HepG2 (cell line): ENCODE measurements around the gene SSH3. TPM values are rescaled to one million over a fixed set of nuclear protein-coding genes. Genes with fewer than 3 reads are reported as not detected.
A peak's percentile ranks its signal among the peaks of the same experiment; 100 is the strongest.

Experiments
- HNRNPL ChIP-seq: fragments of 200-400 bp; formaldehyde crosslinking; IDR thresholded peaks from 2 replicates; pipeline ENCODE4 v1.6.1; 2017; ENCODE audit warnings: mild to moderate bottlenecking, low read depth, low read length
- KLF6 ChIP-seq: IDR thresholded peaks from 2 replicates; pipeline ENCODE4 v1.8.0; 2016; ENCODE audit warnings: missing biosample characterization, missing genetic modification reagents
- MBD4 ChIP-seq: IDR thresholded peaks from 2 replicates; pipeline ENCODE4 v1.6.1; 2012; ENCODE audit warnings: low read length, inconsistent platforms, borderline replicate concordance
- NRL ChIP-seq: sonication (generic); formaldehyde crosslinking; IDR thresholded peaks from 2 replicates; pipeline ENCODE4 v1.5.0; 2020; ENCODE audit warnings: missing genetic modification reagents, mild to moderate bottlenecking, moderate library complexity, borderline replicate concordance
- SKI ChIP-seq: fragments of 450-650 bp; IDR thresholded peaks from one replicate; pipeline ENCODE4 v1.6.1; 2018; ENCODE audit warnings: mild to moderate bottlenecking; ENCODE audit not compliant: partially characterized antibody
- SP2 ChIP-seq: sonication (generic); formaldehyde crosslinking; IDR thresholded peaks from 2 replicates; pipeline ENCODE4 v1.5.1; 2020; ENCODE audit warnings: mild to moderate bottlenecking, missing genetic modification reagents
- ZNF34 ChIP-seq: sonication (generic); formaldehyde crosslinking; IDR thresholded peaks from 2 replicates; pipeline ENCODE4 v1.4.0; 2020; ENCODE audit warnings: mild to moderate bottlenecking, missing genetic modification reagents, borderline replicate concordance
- ZNF367 ChIP-seq: sonication (generic); formaldehyde crosslinking; IDR thresholded peaks from 2 replicates; pipeline ENCODE4 v1.4.0; 2020; ENCODE audit warnings: missing genetic modification reagents, borderline replicate concordance
- ZNF749 ChIP-seq: sonication (generic); formaldehyde crosslinking; IDR thresholded peaks from 2 replicates; pipeline ENCODE4 v1.8.0; 2022; ENCODE audit warnings: mild to moderate bottlenecking, missing genetic modification reagents, moderate library complexity, borderline replicate concordance
- polyA plus RNA-seq, 8 experiments: library from polyadenylated mRNA; depleted of rRNA in 3 of 8; stranded (reverse) in 7 of 8; unstranded in 1 of 8; fragments of >200 nt; fragmentation: Illumina TruSeq in 4 of 8; extraction: Trizol in 4 of 8; gene quantifications; 2 replicates each; pipeline versions ENCODE4 v1.2.1 to v1.2.3, GENCODE V29; 2011 to 2016; ENCODE audit warnings: low read depth in 4 of 8, missing spikeins in 1 of 8, mixed read lengths in 1 of 8; ENCODE audit not compliant: insufficient read depth in 1 of 8
- total RNA-seq, 5 experiments: library from RNA; depleted of rRNA; stranded (reverse); fragments of >200 nt; fragmentation: Illumina TruSeq; extraction: Trizol; gene quantifications; 2 replicates each; pipeline ENCODE4 v1.2.3, GENCODE V29; 2016; ENCODE audit warnings: low read depth in 1 of 5
- TF ChIP-seq, protein P1 (sequence below): sonication (generic); formaldehyde crosslinking; IDR thresholded peaks from 2 replicates; pipeline ENCODE4 v1.5.0; 2020; ENCODE audit warnings: mild to moderate bottlenecking, missing genetic modification reagents, borderline replicate concordance
- TF ChIP-seq, protein P2 (sequence below): sonication (generic); formaldehyde crosslinking; IDR thresholded peaks from 2 replicates; pipeline ENCODE4 v1.5.1; 2020; ENCODE audit warnings: mild to moderate bottlenecking, missing genetic modification reagents, moderate library complexity
- TF ChIP-seq, protein P3 (sequence below): sonication (generic); formaldehyde crosslinking; IDR thresholded peaks from 2 replicates; pipeline ENCODE4 v1.4.0; 2020; ENCODE audit warnings: mild to moderate bottlenecking, missing genetic modification reagents, borderline replicate concordance
- TF ChIP-seq, protein P4 (sequence below): IDR thresholded peaks from 2 replicates; pipeline ENCODE4 v1.6.1; 2016
- TF ChIP-seq, protein P5 (sequence below): sonication (generic); formaldehyde crosslinking; IDR thresholded peaks from 2 replicates; pipeline ENCODE4 v1.8.1; 2023; ENCODE audit warnings: missing genetic modification reagents, inconsistent platforms, borderline replicate concordance

SSH3 gene
- total and polyA plus RNA-seq, 2 of the 13 experiments (the other 11 are each of a cell fraction or from before 2014, with no cell fraction given), result 12.4 to 18.8 TPM

DNA sequence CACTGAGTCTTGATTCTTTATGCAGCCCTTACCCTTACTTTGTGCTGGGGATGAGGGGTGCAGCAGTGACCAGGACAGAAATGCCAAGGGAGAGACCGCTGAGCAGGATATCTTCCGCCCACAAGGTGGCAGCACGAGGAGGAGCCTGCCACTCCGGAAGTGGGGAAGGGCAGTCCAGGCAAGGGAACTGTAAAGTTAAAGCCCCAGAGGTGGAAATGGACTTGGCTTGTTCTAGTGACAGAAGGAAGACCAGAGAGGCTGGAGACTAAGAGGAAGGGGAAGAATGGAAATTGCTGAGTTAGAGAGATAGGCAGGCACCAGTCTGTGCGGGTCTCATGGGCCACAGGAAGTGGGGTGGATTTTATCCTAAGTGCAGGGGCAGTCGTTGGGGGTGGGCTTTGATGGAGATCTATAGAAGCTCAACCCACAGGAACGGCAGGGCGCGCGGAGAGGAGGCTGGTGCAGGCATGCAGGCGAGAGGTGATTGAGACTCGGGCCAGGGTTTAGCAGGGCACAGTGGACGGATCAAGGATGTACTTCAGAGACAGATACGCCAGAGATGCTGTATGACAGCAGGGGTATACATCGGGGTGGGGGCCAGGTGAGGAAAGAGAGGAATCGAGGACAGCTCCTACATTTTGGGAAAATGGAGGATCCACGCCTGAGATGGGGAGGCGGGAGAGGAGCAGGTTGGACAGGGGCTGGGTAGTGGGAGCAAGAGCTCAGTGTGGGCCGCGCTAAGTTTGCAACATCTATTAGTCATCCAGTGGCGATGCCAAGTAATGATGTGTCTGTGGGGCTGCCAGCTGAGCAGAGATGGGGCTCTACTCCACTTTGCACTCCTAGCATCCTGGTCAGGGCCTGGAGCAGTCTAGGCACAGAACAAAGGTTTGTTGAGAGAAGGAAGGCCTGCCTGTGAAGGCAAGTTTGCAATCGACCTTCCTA, 40.3 kb upstream of the SSH3 start (continued):
- TF ChIP-seq, protein P1, sequence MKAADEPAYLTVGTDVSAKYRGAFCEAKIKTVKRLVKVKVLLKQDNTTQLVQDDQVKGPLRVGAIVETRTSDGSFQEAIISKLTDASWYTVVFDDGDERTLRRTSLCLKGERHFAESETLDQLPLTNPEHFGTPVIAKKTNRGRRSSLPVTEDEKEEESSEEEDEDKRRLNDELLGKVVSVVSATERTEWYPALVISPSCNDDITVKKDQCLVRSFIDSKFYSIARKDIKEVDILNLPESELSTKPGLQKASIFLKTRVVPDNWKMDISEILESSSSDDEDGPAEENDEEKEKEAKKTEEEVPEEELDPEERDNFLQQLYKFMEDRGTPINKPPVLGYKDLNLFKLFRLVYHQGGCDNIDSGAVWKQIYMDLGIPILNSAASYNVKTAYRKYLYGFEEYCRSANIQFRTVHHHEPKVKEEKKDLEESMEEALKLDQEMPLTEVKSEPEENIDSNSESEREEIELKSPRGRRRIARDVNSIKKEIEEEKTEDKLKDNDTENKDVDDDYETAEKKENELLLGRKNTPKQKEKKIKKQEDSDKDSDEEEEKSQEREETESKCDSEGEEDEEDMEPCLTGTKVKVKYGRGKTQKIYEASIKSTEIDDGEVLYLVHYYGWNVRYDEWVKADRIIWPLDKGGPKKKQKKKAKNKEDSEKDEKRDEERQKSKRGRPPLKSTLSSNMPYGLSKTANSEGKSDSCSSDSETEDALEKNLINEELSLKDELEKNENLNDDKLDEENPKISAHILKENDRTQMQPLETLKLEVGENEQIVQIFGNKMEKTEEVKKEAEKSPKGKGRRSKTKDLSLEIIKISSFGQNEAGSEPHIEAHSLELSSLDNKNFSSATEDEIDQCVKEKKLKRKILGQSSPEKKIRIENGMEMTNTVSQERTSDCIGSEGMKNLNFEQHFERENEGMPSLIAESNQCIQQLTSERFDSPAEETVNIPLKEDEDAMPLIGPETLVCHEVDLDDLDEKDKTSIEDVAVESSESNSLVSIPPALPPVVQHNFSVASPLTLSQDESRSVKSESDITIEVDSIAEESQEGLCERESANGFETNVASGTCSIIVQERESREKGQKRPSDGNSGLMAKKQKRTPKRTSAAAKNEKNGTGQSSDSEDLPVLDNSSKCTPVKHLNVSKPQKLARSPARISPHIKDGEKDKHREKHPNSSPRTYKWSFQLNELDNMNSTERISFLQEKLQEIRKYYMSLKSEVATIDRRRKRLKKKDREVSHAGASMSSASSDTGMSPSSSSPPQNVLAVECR, result peak; percentile 38; the same call in 1 of the 2 replicates
- TF ChIP-seq ZNF367 (CRISPR knock-in tag) (no peak), ZNF749 (CRISPR knock-in tag) (no peak), SKI (no peak), NRL (CRISPR knock-in tag) (no peak), MBD4 (no peak), KLF6 (CRISPR knock-in tag) (no peak), HNRNPL (no peak), SP2 (CRISPR knock-in tag) (no peak), ZNF34 (CRISPR knock-in tag) (no peak)
- TF ChIP-seq, protein P2, sequence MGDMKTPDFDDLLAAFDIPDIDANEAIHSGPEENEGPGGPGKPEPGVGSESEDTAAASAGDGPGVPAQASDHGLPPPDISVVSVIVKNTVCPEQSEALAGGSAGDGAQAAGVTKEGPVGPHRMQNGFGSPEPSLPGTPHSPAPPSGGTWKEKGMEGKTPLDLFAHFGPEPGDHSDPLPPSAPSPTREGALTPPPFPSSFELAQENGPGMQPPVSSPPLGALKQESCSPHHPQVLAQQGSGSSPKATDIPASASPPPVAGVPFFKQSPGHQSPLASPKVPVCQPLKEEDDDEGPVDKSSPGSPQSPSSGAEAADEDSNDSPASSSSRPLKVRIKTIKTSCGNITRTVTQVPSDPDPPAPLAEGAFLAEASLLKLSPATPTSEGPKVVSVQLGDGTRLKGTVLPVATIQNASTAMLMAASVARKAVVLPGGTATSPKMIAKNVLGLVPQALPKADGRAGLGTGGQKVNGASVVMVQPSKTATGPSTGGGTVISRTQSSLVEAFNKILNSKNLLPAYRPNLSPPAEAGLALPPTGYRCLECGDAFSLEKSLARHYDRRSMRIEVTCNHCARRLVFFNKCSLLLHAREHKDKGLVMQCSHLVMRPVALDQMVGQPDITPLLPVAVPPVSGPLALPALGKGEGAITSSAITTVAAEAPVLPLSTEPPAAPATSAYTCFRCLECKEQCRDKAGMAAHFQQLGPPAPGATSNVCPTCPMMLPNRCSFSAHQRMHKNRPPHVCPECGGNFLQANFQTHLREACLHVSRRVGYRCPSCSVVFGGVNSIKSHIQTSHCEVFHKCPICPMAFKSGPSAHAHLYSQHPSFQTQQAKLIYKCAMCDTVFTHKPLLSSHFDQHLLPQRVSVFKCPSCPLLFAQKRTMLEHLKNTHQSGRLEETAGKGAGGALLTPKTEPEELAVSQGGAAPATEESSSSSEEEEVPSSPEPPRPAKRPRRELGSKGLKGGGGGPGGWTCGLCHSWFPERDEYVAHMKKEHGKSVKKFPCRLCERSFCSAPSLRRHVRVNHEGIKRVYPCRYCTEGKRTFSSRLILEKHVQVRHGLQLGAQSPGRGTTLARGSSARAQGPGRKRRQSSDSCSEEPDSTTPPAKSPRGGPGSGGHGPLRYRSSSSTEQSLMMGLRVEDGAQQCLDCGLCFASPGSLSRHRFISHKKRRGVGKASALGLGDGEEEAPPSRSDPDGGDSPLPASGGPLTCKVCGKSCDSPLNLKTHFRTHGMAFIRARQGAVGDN (CRISPR knock-in tag), result peak; percentile 64
- TF ChIP-seq, protein P3, sequence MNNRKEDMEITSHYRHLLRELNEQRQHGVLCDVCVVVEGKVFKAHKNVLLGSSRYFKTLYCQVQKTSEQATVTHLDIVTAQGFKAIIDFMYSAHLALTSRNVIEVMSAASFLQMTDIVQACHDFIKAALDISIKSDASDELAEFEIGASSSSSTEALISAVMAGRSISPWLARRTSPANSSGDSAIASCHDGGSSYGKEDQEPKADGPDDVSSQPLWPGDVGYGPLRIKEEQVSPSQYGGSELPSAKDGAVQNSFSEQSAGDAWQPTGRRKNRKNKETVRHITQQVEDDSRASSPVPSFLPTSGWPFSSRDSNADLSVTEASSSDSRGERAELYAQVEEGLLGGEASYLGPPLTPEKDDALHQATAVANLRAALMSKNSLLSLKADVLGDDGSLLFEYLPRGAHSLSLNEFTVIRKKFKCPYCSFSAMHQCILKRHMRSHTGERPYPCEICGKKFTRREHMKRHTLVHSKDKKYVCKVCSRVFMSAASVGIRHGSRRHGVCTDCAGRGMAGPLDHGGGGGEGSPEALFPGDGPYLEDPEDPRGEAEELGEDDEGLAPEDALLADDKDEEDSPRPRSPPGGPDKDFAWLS (CRISPR knock-in tag), result no peak
- TF ChIP-seq, protein P4, sequence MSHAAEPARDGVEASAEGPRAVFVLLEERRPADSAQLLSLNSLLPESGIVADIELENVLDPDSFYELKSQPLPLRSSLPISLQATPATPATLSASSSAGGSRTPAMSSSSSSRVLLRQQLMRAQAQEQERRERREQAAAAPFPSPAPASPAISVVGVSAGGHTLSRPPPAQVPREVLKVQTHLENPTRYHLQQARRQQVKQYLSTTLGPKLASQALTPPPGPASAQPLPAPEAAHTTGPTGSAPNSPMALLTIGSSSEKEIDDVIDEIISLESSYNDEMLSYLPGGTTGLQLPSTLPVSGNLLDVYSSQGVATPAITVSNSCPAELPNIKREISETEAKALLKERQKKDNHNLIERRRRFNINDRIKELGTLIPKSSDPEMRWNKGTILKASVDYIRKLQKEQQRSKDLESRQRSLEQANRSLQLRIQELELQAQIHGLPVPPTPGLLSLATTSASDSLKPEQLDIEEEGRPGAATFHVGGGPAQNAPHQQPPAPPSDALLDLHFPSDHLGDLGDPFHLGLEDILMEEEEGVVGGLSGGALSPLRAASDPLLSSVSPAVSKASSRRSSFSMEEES (CRISPR knock-in tag), result no peak
- TF ChIP-seq, protein P5, sequence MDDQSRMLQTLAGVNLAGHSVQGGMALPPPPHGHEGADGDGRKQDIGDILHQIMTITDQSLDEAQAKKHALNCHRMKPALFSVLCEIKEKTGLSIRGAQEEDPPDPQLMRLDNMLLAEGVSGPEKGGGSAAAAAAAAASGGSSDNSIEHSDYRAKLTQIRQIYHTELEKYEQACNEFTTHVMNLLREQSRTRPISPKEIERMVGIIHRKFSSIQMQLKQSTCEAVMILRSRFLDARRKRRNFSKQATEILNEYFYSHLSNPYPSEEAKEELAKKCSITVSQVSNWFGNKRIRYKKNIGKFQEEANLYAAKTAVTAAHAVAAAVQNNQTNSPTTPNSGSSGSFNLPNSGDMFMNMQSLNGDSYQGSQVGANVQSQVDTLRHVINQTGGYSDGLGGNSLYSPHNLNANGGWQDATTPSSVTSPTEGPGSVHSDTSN (CRISPR knock-in tag), result no peak
